Measurements from ENCODE around the gene CALHM3. TPM values are rescaled to one million over a fixed set of nuclear protein-coding genes. Genes with fewer than 3 reads are reported as not detected.
"Not testable (repeated sequence)": the region's sequence is repeated elsewhere in the genome, so short reads cannot be mapped to it uniquely, and the experiment has no call there.

Gene CALHM3, protein sequence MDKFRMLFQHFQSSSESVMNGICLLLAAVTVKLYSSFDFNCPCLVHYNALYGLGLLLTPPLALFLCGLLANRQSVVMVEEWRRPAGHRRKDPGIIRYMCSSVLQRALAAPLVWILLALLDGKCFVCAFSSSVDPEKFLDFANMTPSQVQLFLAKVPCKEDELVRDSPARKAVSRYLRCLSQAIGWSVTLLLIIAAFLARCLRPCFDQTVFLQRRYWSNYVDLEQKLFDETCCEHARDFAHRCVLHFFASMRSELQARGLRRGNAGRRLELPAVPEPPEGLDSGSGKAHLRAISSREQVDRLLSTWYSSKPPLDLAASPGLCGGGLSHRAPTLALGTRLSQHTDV
- total RNA-seq: not detected in 2 replicates

GRCh38 chr10:103479135-103479534, at the start of gene CALHM3:
TSS of gene CALHM3 (minus strand) at chr10:103479240. CDS start at chr10:103479032, 208 bp downstream.
- TF ChIP-seq CTCF (IDR thresholded peaks at IDR 0.05; ENCODE audit: insufficient read depth, low read length, poor library complexity, severe bottlenecking): no peak
- no peak for DNase-seq (ENCODE audit: low read depth)

GRCh38 chr10:103528549-103528948, 49.5 kb upstream of the CALHM3 start:
- DNase-seq (ENCODE audit: low read depth): no peak

More at GRCh38 chr10:103479135-103479534, at the start of gene CALHM3:
- Histone ChIP-seq H3K4me3 (ENCODE audit: low read depth, low read length) (no peak within 1 kb of the TSS), H3K27me3 (ENCODE audit: control insufficient read depth, insufficient read depth, low read length) (no peaks in the 10 kb centered on the region), H3K36me3 (ENCODE audit: control insufficient read depth, insufficient read depth, low read length) (no peaks in the 10 kb centered on the region)

GRCh38 chr10:103527476-103527875, 48.4 kb upstream of the CALHM3 start:
- H3K27me3 ChIP-seq (ENCODE audit: control insufficient read depth, insufficient read depth, low read length); H3K36me3 ChIP-seq (ENCODE audit: control insufficient read depth, insufficient read depth, low read length); H3K4me3 ChIP-seq (ENCODE audit: low read depth, low read length): not testable (repeated sequence)
- DNase-seq (ENCODE audit: low read depth): peak; percentile 43

More at GRCh38 chr10:103528549-103528948, 49.5 kb upstream of the CALHM3 start:
- no peaks in the 10 kb centered on the region for H3K27me3 ChIP-seq (ENCODE audit: control insufficient read depth, insufficient read depth, low read length)
- no peak for TF ChIP-seq CTCF (IDR thresholded peaks at IDR 0.05; ENCODE audit: insufficient read depth, low read length, poor library complexity, severe bottlenecking)
- H3K36me3 ChIP-seq (ENCODE audit: control insufficient read depth, insufficient read depth, low read length): no peaks in the 10 kb centered on the region
- H3K4me3 ChIP-seq (ENCODE audit: low read depth, low read length): no peak overlapping the region

DNA sequence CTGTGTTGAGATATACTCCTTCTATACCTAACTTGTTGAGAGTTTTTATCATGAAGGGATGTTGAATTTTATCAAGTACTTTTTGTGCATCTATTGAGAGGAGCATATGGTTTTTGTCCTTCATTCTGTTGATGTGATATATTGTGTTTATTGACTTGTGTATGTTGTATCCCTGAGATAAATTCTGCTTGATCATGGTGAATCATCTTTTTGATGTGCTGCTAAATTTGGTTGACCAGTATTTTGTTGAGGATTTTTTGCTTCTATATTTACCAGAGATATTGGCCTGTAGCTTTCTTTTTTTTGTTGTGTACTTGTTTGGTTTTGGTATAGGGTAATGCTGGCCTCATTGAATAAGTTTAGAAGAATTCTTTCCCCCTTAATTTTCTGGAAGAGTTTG, 46.9 kb upstream of the CALHM3 start:
- no peaks in the 10 kb centered on the region for H3K27me3 ChIP-seq (ENCODE audit: control insufficient read depth, insufficient read depth, low read length)
- DNase-seq (ENCODE audit: low read depth): no peak

GRCh38 chr10:103523683-103524082, 44.6 kb upstream of the CALHM3 start:
- Histone ChIP-seq H3K36me3 (ENCODE audit: control insufficient read depth, insufficient read depth, low read length) (no peaks in the 10 kb centered on the region), H3K27me3 (ENCODE audit: control insufficient read depth, insufficient read depth, low read length) (no peaks in the 10 kb centered on the region), H3K4me3 (ENCODE audit: low read depth, low read length) (no peak overlapping the region)
- no peak for DNase-seq (ENCODE audit: low read depth)
- no peak for TF ChIP-seq CTCF (IDR thresholded peaks at IDR 0.05; ENCODE audit: insufficient read depth, low read length, poor library complexity, severe bottlenecking)

More for the DNA sequence above, 46.9 kb upstream of the CALHM3 start:
- Histone ChIP-seq H3K4me3 (ENCODE audit: low read depth, low read length) (no peak overlapping the region), H3K36me3 (ENCODE audit: control insufficient read depth, insufficient read depth, low read length) (no peaks in the 10 kb centered on the region)
- no peak for TF ChIP-seq CTCF (IDR thresholded peaks at IDR 0.05; ENCODE audit: insufficient read depth, low read length, poor library complexity, severe bottlenecking)

GRCh38 chr10:103522006-103522405, 43.0 kb upstream of the CALHM3 start:
- H3K36me3 ChIP-seq (ENCODE audit: control insufficient read depth, insufficient read depth, low read length); H3K27me3 ChIP-seq (ENCODE audit: control insufficient read depth, insufficient read depth, low read length); DNase-seq (ENCODE audit: low read depth); H3K4me3 ChIP-seq (ENCODE audit: low read depth, low read length): not testable (repeated sequence)

- DNase-seq (ENCODE audit: low read depth): no peak
- TF ChIP-seq CTCF (IDR thresholded peaks at IDR 0.05; ENCODE audit: insufficient read depth, low read length, poor library complexity, severe bottlenecking): no peak
- no peak overlapping the region for H3K4me3 ChIP-seq (ENCODE audit: low read depth, low read length)
- no peaks in the 10 kb centered on the region for H3K27me3 ChIP-seq (ENCODE audit: control insufficient read depth, insufficient read depth, low read length)
- no peaks in the 10 kb centered on the region for H3K36me3 ChIP-seq (ENCODE audit: control insufficient read depth, insufficient read depth, low read length)
These were observed 40.8 kb upstream of the CALHM3 start for GRCh38 chr10:103519798-103520197.

Measured in kidney epithelial cell (primary cell).